ENCODE data around the gene PLEKHA6. TPM values are rescaled to one million over a fixed set of nuclear protein-coding genes. Genes with fewer than 3 reads are reported as not detected.

The PLEKHA6 gene
- total and polyA plus RNA-seq, 8 donors = 9.5 to 23.8 (median 15.0) TPM

DNA sequence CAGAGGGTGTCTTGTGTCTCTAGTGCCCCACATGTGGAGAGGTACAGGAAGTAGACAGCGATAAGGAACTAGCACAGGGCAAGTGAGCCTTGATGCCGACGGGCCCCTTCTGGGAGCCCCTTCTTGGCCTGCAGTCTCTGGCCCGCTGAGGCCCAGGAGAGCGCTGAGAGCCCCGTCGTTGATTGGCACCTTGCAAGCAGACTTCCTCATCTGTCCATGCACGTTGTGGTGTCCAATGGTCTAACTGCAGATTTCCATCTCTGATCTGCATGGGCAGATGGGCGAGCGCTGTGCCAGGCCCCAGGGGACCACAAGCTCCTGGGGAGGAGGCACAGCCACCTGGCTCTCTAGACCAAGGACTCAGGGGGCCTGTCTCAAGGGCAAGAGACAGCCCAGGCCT is 32.4 kb downstream of the PLEKHA6 start:
- H3K9me3 ChIP-seq = no peaks in the 10 kb centered on the region
- H3K4me1 ChIP-seq = no peaks in the 10 kb centered on the region
- H3K4me3 ChIP-seq = no peak overlapping the region
- H3K27ac ChIP-seq = no peak overlapping the region
- no peaks in the 10 kb centered on the region for H3K27me3 ChIP-seq
- FAIRE-seq = no peak
- intact Hi-C loops (cut with DNase I) = no loop called here
- DNase-seq = no peak
- ATAC-seq = peak in 1 of 4 donors; percentile 55
- 79% methylated on average over 10 of the region's 10 CpGs for WGBS, 2 donors
- no peaks in the 10 kb centered on the region for H3K36me3 ChIP-seq
- TF ChIP-seq, protein P1, sequence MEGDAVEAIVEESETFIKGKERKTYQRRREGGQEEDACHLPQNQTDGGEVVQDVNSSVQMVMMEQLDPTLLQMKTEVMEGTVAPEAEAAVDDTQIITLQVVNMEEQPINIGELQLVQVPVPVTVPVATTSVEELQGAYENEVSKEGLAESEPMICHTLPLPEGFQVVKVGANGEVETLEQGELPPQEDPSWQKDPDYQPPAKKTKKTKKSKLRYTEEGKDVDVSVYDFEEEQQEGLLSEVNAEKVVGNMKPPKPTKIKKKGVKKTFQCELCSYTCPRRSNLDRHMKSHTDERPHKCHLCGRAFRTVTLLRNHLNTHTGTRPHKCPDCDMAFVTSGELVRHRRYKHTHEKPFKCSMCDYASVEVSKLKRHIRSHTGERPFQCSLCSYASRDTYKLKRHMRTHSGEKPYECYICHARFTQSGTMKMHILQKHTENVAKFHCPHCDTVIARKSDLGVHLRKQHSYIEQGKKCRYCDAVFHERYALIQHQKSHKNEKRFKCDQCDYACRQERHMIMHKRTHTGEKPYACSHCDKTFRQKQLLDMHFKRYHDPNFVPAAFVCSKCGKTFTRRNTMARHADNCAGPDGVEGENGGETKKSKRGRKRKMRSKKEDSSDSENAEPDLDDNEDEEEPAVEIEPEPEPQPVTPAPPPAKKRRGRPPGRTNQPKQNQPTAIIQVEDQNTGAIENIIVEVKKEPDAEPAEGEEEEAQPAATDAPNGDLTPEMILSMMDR (IDR thresholded peaks at IDR 0.05) = no peak

DNA sequence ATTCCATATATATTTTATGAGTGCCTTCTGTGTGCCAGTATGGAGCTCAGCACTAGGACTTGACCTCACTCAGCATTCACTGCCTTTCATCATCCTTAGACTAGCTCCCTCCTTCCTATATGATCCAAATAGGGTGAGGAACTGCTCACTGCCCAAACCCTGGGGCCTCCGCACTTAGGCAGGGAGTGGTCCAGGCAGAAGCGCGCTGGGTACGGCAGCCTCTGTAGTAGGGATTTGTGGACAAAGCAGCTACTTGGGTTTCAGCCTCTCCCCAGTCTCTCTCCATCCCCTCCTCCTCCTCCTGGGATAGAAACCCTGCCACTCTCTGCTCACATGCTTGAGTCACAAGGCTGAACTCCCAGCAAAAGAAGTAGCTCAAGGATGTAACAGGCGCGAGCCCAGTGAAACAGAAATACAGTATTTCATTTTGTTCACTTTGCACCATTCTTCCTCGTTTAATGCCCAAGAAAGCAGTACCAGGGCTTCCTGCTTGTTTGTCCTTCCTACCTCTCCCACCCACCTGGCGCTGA is 32.9 kb downstream of the PLEKHA6 start:
- no peak overlapping the region for H3K27ac ChIP-seq
- DNase-seq (no peak), ATAC-seq (no peak), FAIRE-seq (no peak)
- no peaks in the 10 kb centered on the region for H3K9me3 ChIP-seq
- 93 to 96% methylated on average over 8 of the region's 8 CpGs for WGBS, 2 donors
- H3K27me3 ChIP-seq = no peaks in the 10 kb centered on the region
- H3K4me3 ChIP-seq = no peak overlapping the region
- H3K36me3 ChIP-seq = no peaks in the 10 kb centered on the region
- TF ChIP-seq, protein P1 (IDR thresholded peaks at IDR 0.05) = no peak
- no peaks in the 10 kb centered on the region for H3K4me1 ChIP-seq
- intact Hi-C loops (cut with DNase I) = no loop called here

DNA sequence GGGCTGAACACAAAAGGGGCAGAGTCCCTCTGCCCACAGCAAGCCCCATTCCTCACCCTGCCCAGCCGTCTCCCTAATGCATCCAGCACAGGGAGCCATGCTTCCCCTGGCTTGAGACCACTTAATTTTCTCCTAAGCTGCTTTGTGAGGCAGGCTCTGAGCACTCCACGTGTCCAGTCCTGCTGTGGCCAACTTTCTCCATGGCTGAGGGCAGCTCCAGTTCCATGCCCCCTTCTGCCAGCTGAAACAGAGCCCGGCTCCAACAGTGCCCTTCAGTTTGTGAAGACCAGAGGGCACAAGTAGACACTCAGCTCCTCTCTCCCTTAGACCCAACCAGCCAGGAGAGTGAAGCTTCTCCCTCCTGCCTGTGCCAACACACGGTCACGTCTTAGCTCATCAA is 33.8 kb downstream of the PLEKHA6 start:
- FAIRE-seq = no peak
- WGBS, 2 donors = 89 to 92% methylated on average over 5 of the region's 5 CpGs
- Histone ChIP-seq H3K9me3 (no peaks in the 10 kb centered on the region), H3K4me3 (no peak overlapping the region), H3K36me3 (no peaks in the 10 kb centered on the region), H3K27me3 (no peaks in the 10 kb centered on the region), H3K27ac (no peak overlapping the region), H3K4me1 (no peaks in the 10 kb centered on the region)
- intact Hi-C loops (cut with DNase I) = no loop called here
- DNase-seq = no peak
- TF ChIP-seq, protein P1 (IDR thresholded peaks at IDR 0.05) = no peak
- no peak for ATAC-seq

DNA sequence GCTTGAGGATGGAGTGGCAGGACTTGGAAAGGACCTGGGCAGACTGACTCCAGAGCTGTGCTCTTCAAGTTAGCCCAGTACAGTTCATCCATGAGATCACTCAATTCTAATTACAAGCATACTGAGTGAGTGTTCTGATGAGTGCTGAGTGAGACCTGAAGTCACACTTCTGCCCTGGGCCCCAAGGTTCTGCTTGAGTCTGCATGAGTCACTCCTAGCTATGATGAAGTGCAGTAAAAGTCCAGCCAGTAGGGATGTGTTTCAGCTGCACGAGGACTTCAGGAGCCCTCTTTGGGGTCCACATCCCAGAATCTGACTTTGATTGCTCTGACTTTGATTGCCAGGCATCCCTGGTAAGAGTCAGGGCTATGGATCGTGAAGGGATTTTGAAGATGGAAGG is 35.8 kb downstream of the PLEKHA6 start:
- WGBS, 2 donors = 29 to 80% methylated on average over 2 of the region's 2 CpGs
- Histone ChIP-seq H3K36me3 (no peaks in the 10 kb centered on the region), H3K4me1 (no peaks in the 10 kb centered on the region), H3K4me3 (no peak overlapping the region), H3K9me3 (no peaks in the 10 kb centered on the region), H3K27ac (no peak overlapping the region), H3K27me3 (no peaks in the 10 kb centered on the region)
- ATAC-seq (peak in 2 of 4 donors; percentile 10 to 22), DNase-seq (no peak), FAIRE-seq (no peak)
- TF ChIP-seq, protein P1 (IDR thresholded peaks at IDR 0.05) = no peak
- intact Hi-C loops (cut with DNase I) = no loop called here

DNA sequence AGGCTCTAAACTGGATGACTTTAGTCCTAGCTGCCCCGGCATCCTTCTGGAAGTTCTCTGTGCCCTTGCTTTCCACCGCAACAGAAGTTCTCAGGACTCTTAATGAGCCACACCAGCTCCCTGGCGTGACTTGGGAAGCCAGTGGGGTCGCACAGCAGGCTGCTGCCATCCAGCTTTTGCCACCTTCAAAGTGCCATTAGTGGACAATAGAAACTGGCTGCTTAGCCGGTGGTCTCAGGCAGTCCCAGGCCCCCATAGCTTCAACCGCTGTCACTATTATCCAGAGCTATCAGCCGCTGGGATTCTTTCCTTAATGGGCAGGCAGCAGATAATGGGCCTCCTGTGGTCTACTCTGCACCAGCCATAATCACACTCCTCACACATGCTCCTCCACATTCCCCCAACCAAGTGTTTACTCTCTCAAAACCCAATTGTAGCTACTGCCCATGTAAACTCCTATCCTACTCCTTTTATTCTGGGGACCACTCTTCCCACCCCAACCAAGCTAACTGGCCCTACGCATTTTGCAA is 37.3 kb downstream of the PLEKHA6 start:
- ATAC-seq (no peak), FAIRE-seq (no peak), DNase-seq (no peak)
- TF ChIP-seq, protein P1 (IDR thresholded peaks at IDR 0.05) = no peak
- 69 to 85% methylated on average over 8 of the region's 8 CpGs for WGBS, 2 donors
- Histone ChIP-seq H3K36me3 (no peaks in the 10 kb centered on the region), H3K4me3 (no peak overlapping the region), H3K27ac (no peak overlapping the region), H3K9me3 (no peaks in the 10 kb centered on the region), H3K4me1 (no peaks in the 10 kb centered on the region), H3K27me3 (no peaks in the 10 kb centered on the region)
- intact Hi-C loops (cut with DNase I) = no loop called here
